ENCODE measurements around the gene SH3D21.

Gene SH3D21

DNA sequence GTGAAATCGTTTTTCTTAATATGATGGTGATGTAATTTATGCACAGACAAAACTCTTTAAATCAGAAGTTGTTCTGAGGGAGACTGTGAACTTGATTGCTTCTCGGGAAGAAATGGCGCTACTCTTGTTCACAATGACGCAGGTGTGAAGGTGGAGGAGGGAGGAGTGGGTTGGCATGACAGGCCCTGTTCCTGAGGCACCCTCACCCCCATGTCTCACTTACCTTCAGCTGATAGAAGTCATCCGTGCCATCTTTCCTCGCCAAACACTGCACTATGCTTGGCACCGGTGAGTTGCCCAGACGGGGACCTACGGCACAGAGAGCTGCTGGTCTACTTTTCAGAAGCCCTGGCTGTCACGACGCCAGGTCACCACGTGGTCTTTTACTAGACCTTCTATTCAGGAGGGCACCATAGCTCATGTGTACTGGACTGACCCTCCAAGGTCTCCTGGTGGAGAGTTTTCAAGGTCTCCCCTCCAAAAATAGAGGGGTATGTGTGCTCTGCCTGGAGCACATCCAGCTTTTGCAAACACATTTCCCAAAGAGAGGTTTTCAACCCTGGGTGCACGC lies 52.4 kb downstream of the SH3D21 start:
- DNase-seq (ENCODE audit: low read depth in 2 of 2), result no peak

DNA sequence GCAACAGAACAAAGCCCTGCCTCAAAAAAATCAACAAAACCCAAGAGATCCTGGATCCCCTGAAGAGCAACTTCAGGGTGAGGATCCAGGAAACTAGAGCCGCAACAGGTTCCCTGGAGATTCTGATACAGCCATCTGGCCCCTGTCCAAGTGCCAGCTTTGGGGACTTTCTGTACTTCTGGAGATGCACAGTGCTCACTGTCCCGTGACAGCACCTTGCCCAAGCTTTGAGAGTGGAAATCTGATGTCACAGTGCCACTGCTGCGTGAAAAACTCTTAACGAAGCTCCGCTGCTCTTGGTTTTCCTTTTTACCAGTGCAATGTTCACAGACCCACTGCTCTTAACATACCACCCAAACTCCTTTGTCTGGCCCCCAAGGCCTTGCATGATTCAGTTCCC lies 53.2 kb downstream of the SH3D21 start:
- DNase-seq (ENCODE audit: low read depth in 2 of 2), result no peak

DNA sequence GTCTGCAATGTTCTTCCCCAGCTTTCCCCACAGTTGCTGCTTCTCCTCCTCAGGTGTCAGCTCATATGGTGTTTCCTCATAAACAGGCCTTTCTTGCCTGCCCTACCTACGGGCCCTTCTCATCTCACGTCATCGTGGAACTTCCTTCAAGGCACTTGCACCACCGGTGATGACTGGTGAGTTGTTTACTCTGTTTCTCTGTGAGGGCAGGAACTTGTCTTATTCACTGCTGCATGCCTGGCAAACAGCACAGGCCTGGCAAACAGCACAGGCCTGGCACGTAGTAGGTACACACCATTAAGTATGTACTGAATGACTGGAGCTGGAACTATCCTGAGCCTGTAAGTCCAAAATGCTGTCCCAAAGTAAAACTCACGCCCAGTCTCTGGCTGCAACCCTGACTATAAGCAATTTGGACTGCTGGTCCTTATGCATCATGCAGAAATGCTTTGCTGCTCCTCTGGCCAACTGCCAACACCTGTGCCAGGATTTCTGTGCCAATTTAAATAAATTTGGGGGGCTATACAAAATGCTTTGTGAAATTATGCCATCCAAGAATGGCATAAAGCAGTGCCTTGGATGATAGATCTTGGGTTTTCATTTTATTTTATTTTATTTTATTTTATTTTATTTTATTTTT lies 53.9 kb downstream of the SH3D21 start:
- no peak for DNase-seq (ENCODE audit: low read depth in 2 of 2)

DNA sequence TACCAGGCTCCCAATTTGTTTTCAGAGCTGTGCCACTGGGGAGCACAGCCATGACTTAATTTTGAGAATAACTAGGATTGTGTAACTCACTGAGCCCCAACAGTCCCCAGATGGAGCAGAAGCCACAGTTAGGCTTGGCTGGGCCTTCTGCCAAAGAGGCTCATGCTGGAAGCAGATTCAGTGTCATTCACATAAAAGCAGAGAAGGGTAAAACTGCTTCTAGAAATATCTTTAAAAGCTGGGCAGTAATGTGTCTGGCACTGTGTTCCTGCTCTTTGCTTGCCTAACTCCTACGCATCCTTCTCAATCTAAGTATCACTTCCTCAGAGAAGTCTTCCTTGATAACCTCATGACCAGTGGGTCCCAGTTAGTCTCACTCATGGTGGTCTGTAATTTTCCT lies 59.2 kb downstream of the SH3D21 start:
- no peak for DNase-seq (ENCODE audit: low read depth in 2 of 2)

DNA sequence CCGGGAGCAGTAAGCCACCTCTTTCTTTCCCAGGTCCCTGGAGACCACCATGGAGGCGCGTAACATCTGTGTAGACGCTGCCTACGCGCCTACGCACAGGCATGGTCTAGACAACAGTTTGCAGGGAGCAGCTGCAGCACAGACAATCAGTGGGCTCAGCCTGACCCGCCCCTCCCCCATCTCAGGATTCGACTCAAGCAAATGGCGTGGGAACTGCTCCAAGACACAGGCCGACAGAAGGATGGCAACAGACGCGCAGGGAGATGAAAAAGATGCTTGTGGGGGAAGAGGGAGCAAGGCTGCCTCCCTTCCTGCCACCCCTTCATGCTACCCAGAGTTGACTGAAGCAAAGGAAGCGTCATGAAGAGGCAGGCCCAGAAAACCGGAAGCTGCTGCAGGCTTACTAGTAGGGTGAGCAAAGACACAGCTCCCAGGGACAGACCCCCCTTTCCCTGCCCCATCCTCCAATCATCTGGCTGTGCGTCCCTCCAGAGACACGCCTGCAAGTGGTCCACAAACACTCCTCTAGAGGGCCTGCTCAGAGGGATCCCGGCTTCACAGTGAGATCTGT lies 60.0 kb downstream of the SH3D21 start:
- peak in 1 of 2 donors; percentile 12 for DNase-seq (ENCODE audit: low read depth in 2 of 2)

DNA sequence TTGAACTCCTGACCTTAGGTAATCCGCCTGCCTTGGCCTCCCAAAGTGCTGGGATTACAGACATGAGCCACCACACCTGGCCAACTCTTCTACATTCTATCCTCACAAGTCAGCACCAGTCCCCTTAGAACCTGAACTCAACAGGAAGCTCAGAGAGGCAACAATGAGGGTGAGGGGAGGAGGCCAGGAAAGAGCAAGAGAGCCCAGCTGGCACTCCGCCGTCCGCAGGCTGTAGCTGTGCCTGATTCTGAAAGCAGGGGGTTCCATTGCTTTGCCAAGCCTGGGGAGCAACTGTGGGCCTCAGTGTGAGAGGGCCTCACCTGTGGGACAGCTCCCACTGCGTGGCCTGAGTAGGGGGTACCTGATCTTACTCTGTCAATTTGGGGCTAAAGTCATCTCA lies 60.9 kb downstream of the SH3D21 start:
- no peak for DNase-seq (ENCODE audit: low read depth in 2 of 2)

DNA sequence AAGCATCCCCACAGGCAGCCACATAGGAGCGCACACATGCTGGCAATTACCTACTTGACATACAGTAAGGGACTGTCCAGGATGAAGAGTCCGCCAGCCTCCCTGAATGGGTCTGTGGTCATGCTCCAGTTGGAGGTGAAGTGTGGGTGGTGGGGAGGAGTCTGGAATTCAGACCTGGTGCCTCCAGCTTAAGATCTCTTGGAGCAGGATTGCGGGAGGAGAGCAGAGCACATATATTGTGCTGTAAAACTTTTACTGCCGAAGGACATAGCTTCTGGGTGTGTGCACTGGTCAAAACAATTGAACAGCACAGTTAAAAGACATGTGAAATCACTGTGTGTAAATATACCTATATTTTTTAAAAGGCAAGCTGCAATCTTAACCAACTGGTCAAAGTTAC lies 61.6 kb downstream of the SH3D21 start:
- DNase-seq (ENCODE audit: low read depth in 2 of 2), result no peak

DNA sequence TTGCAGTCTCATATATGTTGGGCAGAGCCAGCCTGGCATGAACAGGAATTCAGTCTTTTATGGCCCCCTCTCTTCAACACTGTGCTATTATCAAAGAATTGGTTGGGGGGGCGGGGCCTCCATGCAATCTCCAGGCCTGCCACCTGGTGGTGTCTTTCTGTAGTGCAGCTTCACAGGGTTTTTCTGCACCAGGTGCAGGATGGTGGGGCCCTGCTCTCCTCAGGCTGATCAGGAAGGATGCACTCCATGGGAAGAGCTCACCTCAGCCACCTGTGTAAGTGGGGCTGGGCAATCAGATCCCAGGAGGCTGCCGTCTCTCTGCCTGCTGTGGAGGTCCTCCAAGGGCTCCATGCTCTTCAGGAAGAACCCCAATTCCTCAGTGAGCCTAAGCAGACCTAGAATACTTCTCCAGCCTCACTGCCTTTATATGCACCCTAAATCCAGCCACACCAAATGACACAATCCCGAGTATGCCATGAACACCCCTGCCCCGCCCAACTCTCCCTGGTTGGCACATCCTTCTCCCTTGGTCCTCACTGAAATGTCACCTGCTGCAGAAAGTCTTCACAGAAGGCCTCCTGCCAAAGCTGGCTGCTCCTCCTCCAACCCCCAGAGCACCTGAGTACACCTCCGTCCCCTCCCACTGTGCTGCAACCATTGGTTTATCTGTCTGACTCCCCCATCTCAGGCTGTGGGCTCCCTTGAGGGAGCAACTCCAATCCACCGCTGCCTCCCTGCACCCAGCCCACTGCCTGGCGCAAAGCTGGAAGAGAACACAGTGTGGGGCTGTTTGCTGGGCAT lies 63.1 kb downstream of the SH3D21 start:
- DNase-seq (ENCODE audit: low read depth in 2 of 2), result peak in 1 of 2 donors; percentile 64

Data from stimulated activated CD8-positive, alpha-beta memory T cell treated with anti-CD3 and anti-CD28 coated beads, Interleukin-15, amount 100 ng/mL, for 4 hours (primary cell).